ENCODE data around the gene KIT. TPM values are rescaled to one million over a fixed set of nuclear protein-coding genes. Genes with fewer than 3 reads are reported as not detected.
A peak's percentile ranks its signal among the peaks of the same experiment; 100 is the strongest.

Gene KIT
- total RNA-seq, 4 donors from 2014 or later, result 43.0 to 81.3 (median 59.3) TPM

DNA sequence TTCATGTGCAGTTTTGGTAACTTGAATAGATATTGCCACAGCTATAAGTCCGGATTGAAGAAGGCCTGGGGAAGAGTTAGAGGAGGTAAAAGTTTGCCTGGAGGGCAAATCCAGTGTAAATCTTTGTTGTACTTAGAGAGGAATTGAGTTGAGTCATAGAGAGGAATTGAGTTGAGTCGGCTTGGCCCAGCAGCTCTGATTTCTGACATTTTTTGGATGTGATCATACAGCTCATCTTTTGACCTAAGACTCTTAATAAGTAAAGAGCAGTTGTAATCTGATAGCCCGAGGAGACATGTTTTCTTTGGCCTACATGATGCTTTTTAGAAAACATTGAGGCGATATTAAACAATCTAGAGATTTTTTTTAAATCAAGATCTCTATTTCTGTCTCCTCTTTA is 3.9 kb downstream of the KIT start:
- H3K4me1 ChIP-seq, result peaks cover 29 to 36% (median 34%) of the 10 kb centered on the region in 4 donors
- peaks cover 0 to 45% (median 9%) of the 10 kb centered on the region in 4 donors for H3K27me3 ChIP-seq
- TF ChIP-seq, protein P1, sequence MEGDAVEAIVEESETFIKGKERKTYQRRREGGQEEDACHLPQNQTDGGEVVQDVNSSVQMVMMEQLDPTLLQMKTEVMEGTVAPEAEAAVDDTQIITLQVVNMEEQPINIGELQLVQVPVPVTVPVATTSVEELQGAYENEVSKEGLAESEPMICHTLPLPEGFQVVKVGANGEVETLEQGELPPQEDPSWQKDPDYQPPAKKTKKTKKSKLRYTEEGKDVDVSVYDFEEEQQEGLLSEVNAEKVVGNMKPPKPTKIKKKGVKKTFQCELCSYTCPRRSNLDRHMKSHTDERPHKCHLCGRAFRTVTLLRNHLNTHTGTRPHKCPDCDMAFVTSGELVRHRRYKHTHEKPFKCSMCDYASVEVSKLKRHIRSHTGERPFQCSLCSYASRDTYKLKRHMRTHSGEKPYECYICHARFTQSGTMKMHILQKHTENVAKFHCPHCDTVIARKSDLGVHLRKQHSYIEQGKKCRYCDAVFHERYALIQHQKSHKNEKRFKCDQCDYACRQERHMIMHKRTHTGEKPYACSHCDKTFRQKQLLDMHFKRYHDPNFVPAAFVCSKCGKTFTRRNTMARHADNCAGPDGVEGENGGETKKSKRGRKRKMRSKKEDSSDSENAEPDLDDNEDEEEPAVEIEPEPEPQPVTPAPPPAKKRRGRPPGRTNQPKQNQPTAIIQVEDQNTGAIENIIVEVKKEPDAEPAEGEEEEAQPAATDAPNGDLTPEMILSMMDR (IDR thresholded peaks at IDR 0.05), result no peak
- intact Hi-C loops (cut with DNase I), result no loop called here
- no peaks in the 10 kb centered on the region for H3K36me3 ChIP-seq
- H3K9me3 ChIP-seq, result no peaks in the 10 kb centered on the region
- peak overlapping the region in 1 of 4 donors; percentile 19 for H3K4me3 ChIP-seq
- WGBS, result 70% methylated on average over 4 of the region's 4 CpGs
- H3K27ac ChIP-seq (replicated peaks in 1 of 4), result peak overlapping the region in 1 of 4 donors; percentile 15
- no peak for DNase-seq (ENCODE audit: extremely low spot score)

DNA sequence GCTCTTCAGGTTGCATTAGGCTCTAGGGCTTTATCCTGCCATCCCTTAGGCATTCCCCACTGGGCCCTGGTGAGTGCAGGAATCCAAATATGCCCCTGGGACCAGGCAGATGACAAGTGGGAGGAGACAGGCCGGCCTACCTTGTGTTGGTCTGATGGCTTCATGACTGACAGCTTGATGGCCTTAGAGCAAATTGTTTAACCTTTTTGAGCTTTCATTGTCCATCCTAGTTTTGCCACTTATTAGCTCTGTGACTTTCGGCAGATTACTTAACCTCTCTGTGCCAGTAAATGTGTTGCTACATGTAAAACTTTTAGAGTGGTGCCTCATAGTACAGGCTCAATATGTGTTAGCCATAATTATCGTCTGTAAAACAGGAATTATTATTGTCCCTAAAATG is 4.4 kb downstream of the KIT start:
- H3K27me3 ChIP-seq, result peaks cover 0 to 44% (median 9%) of the 10 kb centered on the region in 4 donors
- H3K27ac ChIP-seq (replicated peaks in 1 of 4), result peak overlapping the region in 1 of 4 donors; percentile 15
- H3K4me3 ChIP-seq, result peak overlapping the region in 1 of 4 donors; percentile 13
- no peaks in the 10 kb centered on the region for H3K9me3 ChIP-seq
- TF ChIP-seq EP300 (IDR thresholded peaks at IDR 0.05) (no peak), POLR2A (IDR thresholded peaks at IDR 0.05; ENCODE audit: low read depth) (no peak), POLR2AphosphoS5 (IDR thresholded peaks at IDR 0.05) (no peak)
- TF ChIP-seq, protein P1 (IDR thresholded peaks at IDR 0.05), result no peak
- no peak for DNase-seq (ENCODE audit: extremely low spot score)
- peaks cover 29 to 32% (median 31%) of the 10 kb centered on the region in 4 donors for H3K4me1 ChIP-seq
- no peaks in the 10 kb centered on the region for H3K36me3 ChIP-seq
- 93% methylated on average over 3 of the region's 3 CpGs for WGBS
- intact Hi-C loops (cut with DNase I), result no loop called here

DNA sequence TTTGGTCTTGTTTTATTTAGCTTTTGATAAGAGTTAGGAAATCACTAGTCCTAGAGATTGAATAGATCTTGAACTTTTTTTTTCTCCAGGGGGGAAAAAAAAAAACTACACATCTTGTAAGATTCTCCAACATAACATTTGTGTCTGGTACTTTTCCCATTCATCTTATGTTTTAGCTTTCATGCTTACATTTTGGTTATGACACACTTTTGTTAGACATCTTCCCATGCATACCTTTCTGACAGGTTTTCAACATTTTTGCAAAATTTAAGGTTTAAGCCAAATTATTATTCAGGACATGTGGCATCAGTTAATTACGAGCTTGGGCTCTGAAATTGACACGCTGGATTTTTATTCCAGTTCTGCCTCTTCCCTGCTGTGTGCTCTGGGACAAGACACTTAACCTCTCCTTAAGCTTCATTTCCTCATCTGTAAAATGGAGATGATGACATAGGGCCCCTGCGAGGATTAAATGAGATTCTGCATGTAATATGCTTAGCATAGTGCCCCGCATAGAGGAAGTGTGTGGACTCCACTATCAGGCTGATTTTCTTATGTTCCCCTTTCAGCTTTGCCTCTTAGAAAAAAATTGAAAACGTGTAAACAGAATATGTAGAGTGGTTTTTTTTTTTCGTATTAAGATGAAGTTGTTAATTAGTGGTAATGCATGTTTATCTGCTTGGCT is 5.3 kb downstream of the KIT start:
- H3K4me1 ChIP-seq, result peaks cover 21 to 23% (median 22%) of the 10 kb centered on the region in 4 donors
- TF ChIP-seq, protein P1 (IDR thresholded peaks at IDR 0.05), result no peak
- TF ChIP-seq EP300 (IDR thresholded peaks at IDR 0.05) (no peak), POLR2A (IDR thresholded peaks at IDR 0.05; ENCODE audit: low read depth) (no peak), POLR2AphosphoS5 (IDR thresholded peaks at IDR 0.05) (no peak)
- no peak for DNase-seq (ENCODE audit: extremely low spot score)
- no peak overlapping the region for H3K27ac ChIP-seq (replicated peaks in 1 of 4)
- intact Hi-C loops (cut with DNase I), result no loop called here
- no peaks in the 10 kb centered on the region for H3K36me3 ChIP-seq
- H3K9me3 ChIP-seq, result no peaks in the 10 kb centered on the region
- no peak overlapping the region for H3K4me3 ChIP-seq
- peaks cover 0 to 35% (median 2%) of the 10 kb centered on the region in 4 donors for H3K27me3 ChIP-seq
- whole genome bisulfite sequencing, result 60% methylated on average over 6 of the region's 6 CpGs

DNA sequence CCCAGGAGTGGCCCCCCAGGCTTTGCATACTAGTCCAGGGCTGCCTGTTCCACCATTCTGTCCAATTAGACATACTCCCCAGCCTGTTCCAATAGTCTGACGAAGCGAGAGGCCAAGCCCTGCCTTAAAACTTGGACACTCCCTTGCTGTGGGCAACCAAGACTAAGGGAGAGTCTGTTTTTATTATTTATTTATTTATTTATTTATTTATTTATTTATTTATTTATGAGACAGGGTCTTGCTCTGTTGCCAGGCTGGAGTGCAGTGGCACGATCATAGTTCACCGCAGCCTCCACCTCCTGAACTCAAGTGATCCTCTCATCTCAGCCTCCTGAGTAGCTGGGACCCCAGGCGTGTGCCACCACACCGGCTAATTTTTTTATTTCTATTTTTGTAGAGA is 6.6 kb downstream of the KIT start:
- H3K4me3 ChIP-seq, result no peak overlapping the region
- no peak overlapping the region for H3K27ac ChIP-seq (replicated peaks in 1 of 4)
- 88% methylated on average over 6 of the region's 6 CpGs for WGBS
- H3K9me3 ChIP-seq, result no peaks in the 10 kb centered on the region
- H3K27me3 ChIP-seq, result peaks cover 0 to 24% (median 0%) of the 10 kb centered on the region in 4 donors
- intact Hi-C loops (cut with DNase I), result no loop called here
- TF ChIP-seq, protein P1 (IDR thresholded peaks at IDR 0.05), result no peak
- TF ChIP-seq EP300 (IDR thresholded peaks at IDR 0.05) (no peak), POLR2A (IDR thresholded peaks at IDR 0.05; ENCODE audit: low read depth) (no peak), POLR2AphosphoS5 (IDR thresholded peaks at IDR 0.05) (no peak)
- peaks cover 7 to 12% (median 10%) of the 10 kb centered on the region in 4 donors for H3K4me1 ChIP-seq
- H3K36me3 ChIP-seq, result no peaks in the 10 kb centered on the region
- DNase-seq (ENCODE audit: extremely low spot score), result no peak
